CD14-positive monocyte (primary cell): ENCODE data around the gene LSM4. TPM values are rescaled to one million over a fixed set of nuclear protein-coding genes. Genes with fewer than 3 reads are reported as not detected.

ENCODE experiments used
- DNase-seq, 3 donors: peaks; one replicate each; pipeline ENCODE4 v3.0.0-alpha.2; 2011 to 2022
- H2AFZ ChIP-seq: 2 replicates; pipeline ENCODE4 v1.6.0; 2012; ENCODE audit warnings: mild to moderate bottlenecking, low read depth, low read length, inconsistent platforms; ENCODE audit not compliant: insufficient read depth, poor library complexity, severe bottlenecking
- H3K27ac ChIP-seq, 2 donors: 1 replicate in 1 of 2; 2 replicates in 1 of 2; pipeline ENCODE4 v1.5.1; 2012 to 2013; ENCODE audit warnings: low read length in 2 of 2, control low read depth in 1 of 2, inconsistent platforms in 1 of 2, low read depth in 1 of 2, mild to moderate bottlenecking in 1 of 2
- H3K27me3 ChIP-seq, 2 donors: one replicate each; pipeline versions ENCODE4 v1.6.0 to v1.6.1; 2011 to 2013; ENCODE audit warnings: low read length in 2 of 2; ENCODE audit not compliant: control insufficient read depth in 2 of 2, insufficient read depth in 2 of 2
- H3K36me3 ChIP-seq, 2 donors: replicated peaks in 1 of 2; 1 replicate in 1 of 2; 2 replicates in 1 of 2; pipeline versions ENCODE4 v1.5.1 to v1.6.1; 2012 to 2013; ENCODE audit warnings: low read length in 2 of 2, control low read depth in 1 of 2, inconsistent platforms in 1 of 2, mild to moderate bottlenecking in 1 of 2; ENCODE audit not compliant: insufficient read depth in 2 of 2, control insufficient read depth in 1 of 2
- H3K4me1 ChIP-seq, 2 donors: 1 replicate in 1 of 2; 2 replicates in 1 of 2; pipeline versions ENCODE4 v1.5.1 to v1.6.1; 2012 to 2013; ENCODE audit warnings: low read length in 2 of 2, control low read depth in 1 of 2, inconsistent platforms in 1 of 2, mild to moderate bottlenecking in 1 of 2, moderate library complexity in 1 of 2; ENCODE audit not compliant: insufficient read depth in 2 of 2, control insufficient read depth in 1 of 2
- H3K4me2 ChIP-seq: replicated peaks from 2 replicates; pipeline ENCODE3; 2012; ENCODE audit warnings: low read length, moderate library complexity, mild to moderate bottlenecking; ENCODE audit not compliant: poor library complexity, severe bottlenecking; ENCODE audit errors: extremely low read depth
- H3K4me3 ChIP-seq, 3 experiments: fragments of 200-600 bp in 1 of 3; sonication (generic) in 1 of 3; replicated peaks in 1 of 3; 1 replicate in 2 of 3; 2 replicates in 1 of 3; pipeline ENCODE4 v1.5.1; 2011 to 2013; ENCODE audit warnings: low read length in 3 of 3, mild to moderate bottlenecking in 3 of 3, control low read depth in 2 of 3, low read depth in 2 of 3, inconsistent platforms in 1 of 3, moderate library complexity in 1 of 3
- H3K79me2 ChIP-seq: 2 replicates; pipeline ENCODE4 v1.6.0; 2012; ENCODE audit warnings: mild to moderate bottlenecking, control low read depth, inconsistent platforms, low read length, moderate library complexity; ENCODE audit not compliant: insufficient read depth
- H3K9ac ChIP-seq: 2 replicates; pipeline ENCODE4 v1.6.0; 2017; ENCODE audit warnings: low read length, mild to moderate bottlenecking; ENCODE audit not compliant: insufficient read depth, poor library complexity, severe bottlenecking
- H3K9me3 ChIP-seq, 2 donors: replicated peaks in 1 of 2; 1 replicate in 1 of 2; 2 replicates in 1 of 2; pipeline versions ENCODE4 v1.5.1 to v1.6.1; 2012 to 2013; ENCODE audit warnings: low read length in 2 of 2, control low read depth in 1 of 2; ENCODE audit not compliant: control insufficient read depth in 1 of 2, insufficient read depth in 1 of 2
- H4K20me1 ChIP-seq: 2 replicates; pipeline ENCODE4 v1.6.0; 2012; ENCODE audit warnings: mild to moderate bottlenecking, low read length, control low read depth, moderate library complexity; ENCODE audit not compliant: insufficient read depth
- H3K27ac Mint-ChIP-seq, 7 donors: one replicate each; pipeline ENCODE4 v1.8.0; 2020; ENCODE audit warnings: mild to moderate bottlenecking in 7 of 7, mixed read lengths in 7 of 7, moderate library complexity in 6 of 7, inconsistent platforms in 2 of 7
- H3K27me3 Mint-ChIP-seq, 3 donors: one replicate each; pipeline ENCODE4 v1.8.0; 2021 to 2022; ENCODE audit warnings: low read depth in 3 of 3, mild to moderate bottlenecking in 3 of 3, mixed read lengths in 3 of 3, moderate library complexity in 3 of 3, inconsistent platforms in 1 of 3
- H3K36me3 Mint-ChIP-seq, 2 donors: one replicate each; pipeline ENCODE4 v1.8.0; 2020; ENCODE audit warnings: mixed read lengths in 2 of 2, inconsistent platforms in 1 of 2, mild to moderate bottlenecking in 1 of 2
- H3K4me1 Mint-ChIP-seq: one replicate; pipeline ENCODE4 v1.8.0; 2020; ENCODE audit warnings: mild to moderate bottlenecking, mixed read lengths
- H3K4me3 Mint-ChIP-seq, 2 donors: one replicate each; pipeline ENCODE4 v1.8.0; 2020; ENCODE audit warnings: mild to moderate bottlenecking in 2 of 2, mixed read lengths in 2 of 2, moderate library complexity in 1 of 2
- H3K9me3 Mint-ChIP-seq, 7 donors: one replicate each; pipeline ENCODE4 v1.8.0; 2020 to 2022; ENCODE audit warnings: mixed read lengths in 7 of 7, mild to moderate bottlenecking in 6 of 7, moderate library complexity in 6 of 7, inconsistent platforms in 2 of 7
- CTCF ChIP-seq: fragments of 200-600 bp; IDR thresholded peaks from one replicate; pipeline ENCODE4 v1.8.0; 2022; ENCODE audit warnings: antibody characterized with exemption, mild to moderate bottlenecking
- WGBS: methylation state at CpG from one replicate; pipeline ENCODE4 v1.1.5; 2013; ENCODE audit warnings: missing lambda C conversion rate; ENCODE audit not compliant: insufficient coverage; 5-methylcytosine and 5-hydroxymethylcytosine counted together
- intact Hi-C, 2 donors: fragments of 100-400 bp; cut with micrococcal nuclease; formaldehyde crosslinking; loops; one replicate each; pipeline versions ENCODE4 v1.15.0 to v1.15.1; 2023
- polyA plus RNA-seq, 3 donors: library from polyadenylated mRNA; depleted of rRNA in 1 of 3; unstranded in 2 of 3; stranded (reverse) in 1 of 3; fragments of 300-500 nt in 2 of 3; fragments of >200 nt in 1 of 3; fragmentation: Illumina TruSeq in 2 of 3; gene quantifications; 1 replicate in 2 of 3; 2 replicates in 1 of 3; pipeline ENCODE4 v1.2.3, GENCODE V29; 2012 to 2021

The LSM4 gene
- polyA plus RNA-seq, 3 donors = 66.5 to 143 (median 97.0) TPM

GRCh38 chr19:18345296-18345695 lies 22.4 kb upstream of the LSM4 start:
- WGBS = 100% methylated on average over 2 of the region's 6 CpGs
- H3K27me3 Mint-ChIP-seq = peaks cover 0 to 1% (median 0%) of the 10 kb centered on the region in 3 donors
- no peak for DNase-seq
- no peak overlapping the region for H3K4me3 ChIP-seq
- H2AFZ ChIP-seq = no peak overlapping the region
- H3K27ac Mint-ChIP-seq = peak overlapping the region in 4 of 7 donors; percentile 6 to 70 (median 56)
- H3K4me1 Mint-ChIP-seq = peaks cover 30% of the 10 kb centered on the region
- no peak overlapping the region for H3K4me2 ChIP-seq
- peaks cover 20 to 21% of the 10 kb centered on the region in 2 donors for H3K4me1 ChIP-seq
- intact Hi-C loops = loop anchor here in 1 of 2 donors (5.0 kb wide), 1 partner anchor 42 kb away; the partner anchor contains the start of gene GDF15
- no peak overlapping the region for H3K9ac ChIP-seq
- H3K79me2 ChIP-seq = peaks cover 12% of the 10 kb centered on the region
- peaks cover 55 to 78% of the 10 kb centered on the region in 2 donors for H3K36me3 Mint-ChIP-seq
- no peak for TF ChIP-seq CTCF
- peaks cover 11 to 30% of the 10 kb centered on the region in 2 donors for H3K36me3 ChIP-seq
- peaks cover 33% of the 10 kb centered on the region for H4K20me1 ChIP-seq
- no peak overlapping the region for H3K27ac ChIP-seq
- no peaks in the 10 kb centered on the region for H3K27me3 ChIP-seq
- H3K4me3 Mint-ChIP-seq = no peak overlapping the region
- no peaks in the 10 kb centered on the region for H3K9me3 Mint-ChIP-seq
- H3K9me3 ChIP-seq = no peaks in the 10 kb centered on the region

- Histone ChIP-seq H2AFZ (no peak overlapping the region), H4K20me1 (peaks cover 27% of the 10 kb centered on the region), H3K27me3 (no peaks in the 10 kb centered on the region), H3K4me1 (peaks cover 27 to 28% of the 10 kb centered on the region in 2 donors), H3K4me2 (no peak overlapping the region), H3K79me2 (peaks cover 12% of the 10 kb centered on the region), H3K36me3 (peaks cover 10 to 28% of the 10 kb centered on the region in 2 donors), H3K9me3 (no peaks in the 10 kb centered on the region), H3K4me3 (no peak overlapping the region), H3K9ac (no peak overlapping the region), H3K27ac (no peak overlapping the region)
- DNase-seq = no peak
- Mint-ChIP-seq H3K4me3 (no peak overlapping the region), H3K27me3 (peaks cover 0 to 1% (median 0%) of the 10 kb centered on the region in 3 donors), H3K27ac (peak overlapping the region in 4 of 7 donors; percentile 57 to 71 (median 66)), H3K9me3 (no peaks in the 10 kb centered on the region), H3K36me3 (peaks cover 48 to 71% of the 10 kb centered on the region in 2 donors), H3K4me1 (peaks cover 34% of the 10 kb centered on the region)
- no peak for TF ChIP-seq CTCF
- 70% methylated on average over 8 of the region's 13 CpGs for WGBS
- intact Hi-C loops = loop anchor here in 1 of 2 donors (5.0 kb wide), 1 partner anchor 33 kb away; no protein-coding TSS in a partner anchor
Measured at GRCh38 chr19:18344582-18344950, 21.7 kb upstream of the LSM4 start.
